ENCODE measurements around the gene GNB2. TPM values are rescaled to one million over a fixed set of nuclear protein-coding genes. Genes with fewer than 3 reads are reported as not detected.

Gene GNB2
- 378 and 380 TPM in 2 replicates for total RNA-seq

GRCh38 chr7:100673302-100673941 lies at the start of gene GNB2:
TSS of gene GNB2 (plus strand) at chr7:100673740. CDS start at chr7:100676266, 2,526 bp downstream.

DNA sequence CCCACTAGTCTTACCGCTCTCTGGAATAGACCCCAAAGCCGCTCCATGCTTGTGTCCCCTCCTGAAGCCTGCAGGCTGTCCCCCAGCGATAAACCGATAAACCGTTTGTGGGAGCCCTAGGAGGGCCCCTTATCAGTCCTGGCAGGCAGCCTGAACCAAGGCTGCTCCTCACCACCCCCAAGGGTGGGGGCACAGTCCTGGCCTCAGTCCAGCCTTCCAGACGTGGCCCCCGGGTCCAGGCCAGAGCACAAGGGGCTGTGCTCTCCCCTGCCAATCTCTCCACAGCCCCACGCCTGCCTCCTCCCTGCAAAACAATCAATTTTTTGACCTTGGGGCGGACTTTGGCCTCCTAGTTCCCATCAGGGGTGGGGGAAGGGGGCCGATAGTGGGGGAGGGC lies 32.1 kb upstream of the GNB2 start, which contains the start of gene TFR2:
Gene TFR2, minus strand, starts transcription at position 90 of the 397 bp plus-strand sequence. Its CDS starts 43 bp downstream, at position 47.

GRCh38 chr7:100655908-100656674 lies 17.4 kb upstream of the GNB2 start, which contains the start of gene ACTL6B:
TSS of gene ACTL6B (minus strand) at chr7:100656448. CDS start at chr7:100656354, 94 bp downstream.

DNA sequence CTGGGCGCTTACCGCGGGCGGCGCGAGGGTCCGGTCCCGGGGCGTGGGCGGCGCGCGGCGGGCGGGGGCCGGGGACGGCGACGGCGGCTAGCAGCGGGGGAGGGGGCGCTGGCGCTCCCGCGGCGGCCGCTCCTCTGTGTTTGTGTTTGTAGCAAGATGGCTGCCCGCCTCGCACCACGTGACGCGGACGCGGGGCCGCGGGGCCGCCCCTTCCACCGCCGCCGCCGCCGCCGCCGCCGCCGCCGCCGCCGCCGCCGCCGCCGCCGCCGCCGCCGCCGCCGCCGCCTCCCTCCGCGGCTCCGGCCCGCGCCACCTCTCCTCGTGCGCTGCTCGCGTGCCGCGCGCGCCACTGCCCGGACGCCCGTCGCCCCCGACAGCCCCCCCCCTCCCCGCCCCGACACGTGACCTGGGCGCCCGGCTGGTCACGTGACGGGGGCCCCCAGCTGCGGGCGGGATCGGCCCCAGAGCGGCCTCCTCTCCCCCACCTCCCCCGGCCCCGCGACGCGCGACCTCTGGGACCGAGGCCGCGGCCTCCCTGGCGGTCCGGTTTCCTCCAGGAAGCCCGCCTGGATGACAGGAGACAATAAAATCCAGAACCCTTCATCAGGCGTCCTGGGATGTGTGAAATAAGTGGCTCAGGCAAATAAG lies 20.7 kb downstream of the GNB2 start, which contains the start of gene GIGYF1:
Gene GIGYF1, minus strand, starts transcription at position 153 of the 648 bp plus-strand sequence. CDS start 6,012 bp downstream, outside the sequence.

DNA sequence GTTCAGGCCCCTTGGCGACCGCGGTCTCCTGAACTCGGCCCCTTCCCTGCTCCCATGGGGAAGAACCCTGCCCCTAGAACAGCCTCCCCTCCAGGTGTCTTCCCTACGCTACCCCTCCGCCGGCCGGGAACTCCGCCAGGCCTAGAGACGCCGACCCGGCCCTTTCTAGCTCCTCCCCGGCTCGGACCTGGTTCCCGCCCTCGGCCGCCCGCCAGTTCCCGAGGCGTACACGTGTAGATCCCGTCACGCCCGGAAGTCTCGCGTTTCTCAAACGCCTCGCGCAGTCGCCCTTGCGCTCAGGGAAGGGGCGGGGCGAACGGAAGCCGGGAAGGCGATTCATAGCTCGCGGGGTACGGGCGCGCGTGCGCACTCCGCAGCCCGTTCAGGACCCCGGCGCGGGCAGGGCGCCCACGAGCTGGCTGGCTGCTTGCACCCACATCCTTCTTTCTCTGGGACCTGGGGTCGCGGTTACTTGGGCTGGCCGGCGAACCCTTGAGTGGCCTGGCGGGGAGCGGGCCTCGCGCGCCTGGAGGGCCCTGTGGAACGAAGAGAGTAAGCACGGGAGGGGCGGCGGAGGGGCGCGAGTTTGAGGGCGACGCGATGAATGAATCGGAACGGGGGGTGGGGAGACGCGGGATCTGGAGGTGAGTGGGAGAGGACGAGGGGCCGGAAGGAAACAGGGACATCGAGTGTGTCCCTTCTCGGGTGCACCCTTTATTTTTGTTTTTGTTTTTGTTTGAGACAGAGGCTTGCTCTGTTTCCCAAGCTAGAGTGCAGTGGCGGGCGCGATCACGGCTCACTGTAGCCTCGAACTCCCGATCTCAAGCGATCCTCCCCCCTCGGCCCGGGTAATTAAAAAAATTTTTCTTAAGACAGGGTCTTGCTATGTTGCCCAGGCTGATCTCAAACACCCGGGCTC lies 32.5 kb downstream of the GNB2 start, which contains the start of gene POP7:
Gene POP7, plus strand, starts transcription at position 369 of the 919 bp plus-strand sequence. CDS start 710 bp downstream, outside the sequence.

GRCh38 chr7:100720279-100720670 lies 46.7 kb downstream of the GNB2 start, which contains the start of gene EPO:
TSS of gene EPO (plus strand) at chr7:100720468. CDS start at chr7:100720981, 513 bp downstream.

Other genes starting within 250 kb of the GNB2 start
- 0.25 and 0.81 TPM in 2 replicates for gene ZCWPW1, start 245.0 kb upstream of the GNB2 start, total RNA-seq
- gene MEPCE, start 243.9 kb upstream of the GNB2 start, total RNA-seq, result 26.4 and 30.4 TPM in 2 replicates
- gene PPP1R35, start 237.2 kb upstream of the GNB2 start, total RNA-seq, result 40.4 and 54.1 TPM in 2 replicates
- 0.89 TPM in 1 of 2 replicates, not detected in the other for gene SPACDR, start 209.5 kb upstream of the GNB2 start, total RNA-seq
- 48.2 and 60.7 TPM in 2 replicates for gene TSC22D4, start 194.5 kb upstream of the GNB2 start, total RNA-seq
- gene NYAP1, start 189.8 kb upstream of the GNB2 start, total RNA-seq, result 0.16 and 4.2 TPM in 2 replicates
- gene AGFG2, start 134.5 kb upstream of the GNB2 start, total RNA-seq, result 11.8 and 20.7 TPM in 2 replicates
- gene SAP25, start 99.8 kb upstream of the GNB2 start, total RNA-seq, result 0.51 and 2.8 TPM in 2 replicates
- gene LRCH4, start 87.6 kb upstream of the GNB2 start, total RNA-seq, result 30.1 and 33.6 TPM in 2 replicates
- gene FBXO24, start 87.4 kb upstream of the GNB2 start, total RNA-seq, result 0.33 and 0.89 TPM in 2 replicates
- 15.8 and 58.8 TPM in 2 replicates for gene PCOLCE, start 71.4 kb upstream of the GNB2 start, total RNA-seq
- 21.5 and 42.8 TPM in 2 replicates for gene MOSPD3, start 61.2 kb upstream of the GNB2 start, total RNA-seq
- gene TFR2, start 32.2 kb upstream of the GNB2 start, total RNA-seq, result 0.33 and 0.63 TPM in 2 replicates
- gene ACTL6B, start 17.3 kb upstream of the GNB2 start, total RNA-seq, result not detected in 2 replicates
- 9.0 and 15.1 TPM in 2 replicates for gene GIGYF1, start 20.5 kb downstream of the GNB2 start, total RNA-seq
- 44.2 and 109 TPM in 2 replicates for gene POP7, start 32.4 kb downstream of the GNB2 start, total RNA-seq
- not detected in 2 replicates for gene EPO, start 46.7 kb downstream of the GNB2 start, total RNA-seq
- gene ZAN, start 59.9 kb downstream of the GNB2 start, total RNA-seq, result not detected in 2 replicates
- gene EPHB4, start 153.8 kb downstream of the GNB2 start, total RNA-seq, result 52.1 and 61.9 TPM in 2 replicates
- 24.4 and 26.5 TPM in 2 replicates for gene SLC12A9, start 179.0 kb downstream of the GNB2 start, total RNA-seq
- 74.3 and 84.3 TPM in 2 replicates for gene TRIP6, start 193.6 kb downstream of the GNB2 start, total RNA-seq
- 63.5 and 101 TPM in 2 replicates for gene SRRT, start 201.4 kb downstream of the GNB2 start, total RNA-seq
- gene UFSP1, start 216.0 kb downstream of the GNB2 start, total RNA-seq, result 5.4 and 11.4 TPM in 2 replicates
- gene ACHE, start 222.1 kb downstream of the GNB2 start, total RNA-seq, result under 0.01 and 0.51 TPM in 2 replicates